Left ventricle myocardium inferior (tissue), 1 donor: Measurements from ENCODE around the gene PSMA6. TPM values are rescaled to one million over a fixed set of nuclear protein-coding genes. Genes with fewer than 3 reads are reported as not detected.

Experiments used
- DNase-seq: peaks from one replicate; pipeline ENCODE4 v3.0.0-alpha.2; 2020
- H3K27ac ChIP-seq: fragments of 200-600 bp; replicated peaks from 2 replicates; pipeline ENCODE4 v1.8.0; 2021
- H3K27me3 ChIP-seq: fragments of 200-600 bp; 2 replicates; pipeline ENCODE4 v1.8.0; 2021; ENCODE audit warnings: low read depth
- H3K36me3 ChIP-seq: fragments of 200-600 bp; 2 replicates; pipeline ENCODE4 v1.8.0; 2021
- H3K4me1 ChIP-seq: fragments of 200-600 bp; 2 replicates; pipeline ENCODE4 v1.8.0; 2021
- H3K4me3 ChIP-seq: fragments of 200-600 bp; 2 replicates; pipeline ENCODE4 v1.8.0; 2021; ENCODE audit warnings: mild to moderate bottlenecking, moderate library complexity
- H3K9me3 ChIP-seq: fragments of 200-600 bp; replicated peaks from 2 replicates; pipeline ENCODE4 v1.8.0; 2021
- CTCF ChIP-seq: fragments of 200-600 bp; IDR thresholded peaks from 2 replicates; pipeline ENCODE4 v1.8.0; 2021; ENCODE audit warnings: antibody characterized with exemption, mild to moderate bottlenecking, borderline replicate concordance
- intact Hi-C: fragments of 100-400 bp; cut with micrococcal nuclease; formaldehyde crosslinking; loops from one replicate; pipeline ENCODE4 v1.11.0; 2022
- total RNA-seq: library from RNA; stranded (reverse); fragmentation: NEBNext Ultra II Directional; extraction: Animal tissue kit (Norgen Biotek cat#: 25700); gene quantifications from one replicate; pipeline ENCODE4 v1.2.1, GENCODE V29; 2021
- donor health status: DM: no; HTN: yes; CAD: no; lungs with severe emphysema.

PSMA6 gene
- total RNA-seq, 1 donor from 2014 or later, result 179 TPM

- no peak for DNase-seq
- Histone ChIP-seq H3K27me3 (no peaks in the 10 kb centered on the region), H3K4me1 (peaks cover 84% of the 10 kb centered on the region), H3K9me3 (no peaks in the 10 kb centered on the region), H3K36me3 (no peaks in the 10 kb centered on the region), H3K27ac (peak overlapping the region; percentile 96), H3K4me3 (no peak overlapping the region)
- TF ChIP-seq CTCF, result no peak
- intact Hi-C loops, result loop anchor here (10.0 kb wide), 1 partner anchor 66 kb away; the partner anchor contains the start of gene NFKBIA
Observed at GRCh38 chr14:35338731-35339405, 46.7 kb downstream of the PSMA6 start.

GRCh38 chr14:35339761-35340406 lies 47.7 kb downstream of the PSMA6 start:
- H3K4me1 ChIP-seq, result peaks cover 80% of the 10 kb centered on the region
- H3K36me3 ChIP-seq, result no peaks in the 10 kb centered on the region
- H3K27ac ChIP-seq, result peak overlapping the region; percentile 96
- H3K4me3 ChIP-seq, result no peak overlapping the region
- no peaks in the 10 kb centered on the region for H3K9me3 ChIP-seq
- intact Hi-C loops, result loop anchor here (10.0 kb wide), 1 partner anchor 65 kb away; the partner anchor contains the start of gene NFKBIA
- TF ChIP-seq CTCF, result no peak
- no peaks in the 10 kb centered on the region for H3K27me3 ChIP-seq
- DNase-seq, result no peak

- no peaks in the 10 kb centered on the region for H3K27me3 ChIP-seq
- H3K9me3 ChIP-seq, result no peaks in the 10 kb centered on the region
- peak overlapping the region; percentile 96 for H3K27ac ChIP-seq
- no peak for DNase-seq
- no peaks in the 10 kb centered on the region for H3K36me3 ChIP-seq
- peaks cover 70% of the 10 kb centered on the region for H3K4me1 ChIP-seq
- TF ChIP-seq CTCF, result no peak
- peak overlapping the region; percentile 57 for H3K4me3 ChIP-seq
- intact Hi-C loops, result no loop called here
Observed at GRCh38 chr14:35340616-35341453, 48.7 kb downstream of the PSMA6 start.

GRCh38 chr14:35341454-35341750 lies 49.2 kb downstream of the PSMA6 start:
- no peak for DNase-seq
- Histone ChIP-seq H3K36me3 (no peaks in the 10 kb centered on the region), H3K4me3 (peak overlapping the region; percentile 57), H3K27ac (peak overlapping the region; percentile 96), H3K4me1 (peaks cover 65% of the 10 kb centered on the region), H3K27me3 (no peaks in the 10 kb centered on the region), H3K9me3 (no peaks in the 10 kb centered on the region)
- no peak for TF ChIP-seq CTCF
- intact Hi-C loops, result no loop called here

GRCh38 chr14:35341751-35342488 lies 49.7 kb downstream of the PSMA6 start:
- Histone ChIP-seq H3K4me3 (peak overlapping the region; percentile 57), H3K36me3 (no peaks in the 10 kb centered on the region), H3K4me1 (peaks cover 62% of the 10 kb centered on the region), H3K9me3 (no peaks in the 10 kb centered on the region), H3K27me3 (no peaks in the 10 kb centered on the region), H3K27ac (peak overlapping the region; percentile 96)
- DNase-seq, result peak; percentile 95
- intact Hi-C loops, result no loop called here
- no peak for TF ChIP-seq CTCF
